MM.1S (cell line): ENCODE measurements around the gene TCF7.

ENCODE experiments used
- CTCF ChIP-seq: fragments of 300-600 bp; sonication (generic); IDR thresholded peaks from 2 replicates; pipeline ENCODE4 v1.5.1; 2016; ENCODE audit warnings: antibody characterized with exemption, low read length, mixed read lengths
- EZH2 ChIP-seq: fragments of 300-600 bp; sonication (generic); optimal IDR thresholded peaks from 2 replicates; pipeline ENCODE3; 2017; ENCODE audit warnings: low read depth, mild to moderate bottlenecking, antibody characterized with exemption, low read length, mixed read lengths
- EZH2phosphoT487 ChIP-seq: fragments of 300-600 bp; sonication (generic); IDR thresholded peaks from 2 replicates; pipeline ENCODE4 v1.6.1; 2018; ENCODE audit warnings: antibody characterized with exemption, low read length

GRCh38 chr5:134125039-134126015 lies 10.8 kb downstream of the TCF7 start:
- TF ChIP-seq CTCF (no peak), EZH2phosphoT487 (no peak), EZH2 (no peak)
